GM21717 (cell line): ENCODE measurements around the gene INPP5E.

Experiments
- ATAC-seq: cut with Tn5 transposase; IDR thresholded peaks from one replicate; pipeline ENCODE4 v1.9.1; 2021; ENCODE audit warnings: mild to moderate bottlenecking, moderate library complexity; ENCODE audit not compliant: unreplicated experiment

The INPP5E gene

GRCh38 chr9:136391737-136392537 is 47.7 kb downstream of the INPP5E start:
- no peak for ATAC-seq

- no peak for ATAC-seq
Measured at GRCh38 chr9:136389396-136389795, 50.2 kb downstream of the INPP5E start.

GRCh38 chr9:136387217-136387616 is 52.4 kb downstream of the INPP5E start:
- no peak for ATAC-seq

GRCh38 chr9:136386018-136386417 is 53.6 kb downstream of the INPP5E start:
- ATAC-seq = no peak

GRCh38 chr9:136385015-136385414 is 54.6 kb downstream of the INPP5E start:
- ATAC-seq = no peak

GRCh38 chr9:136383436-136383835 is 56.2 kb downstream of the INPP5E start:
- no peak for ATAC-seq

- no peak for ATAC-seq
Measured at GRCh38 chr9:136381966-136382513, 57.6 kb downstream of the INPP5E start.

- ATAC-seq = no peak
Measured at GRCh38 chr9:136381311-136381710, 58.3 kb downstream of the INPP5E start.

- no peak for ATAC-seq
Measured at GRCh38 chr9:136380381-136380780, 59.3 kb downstream of the INPP5E start.

GRCh38 chr9:136379891-136380290 is 59.8 kb downstream of the INPP5E start:
- no peak for ATAC-seq

- no peak for ATAC-seq
Measured at GRCh38 chr9:136379401-136379800, 60.2 kb downstream of the INPP5E start.

GRCh38 chr9:136379003-136379287 is 60.7 kb downstream of the INPP5E start:
- ATAC-seq = no peak
